Hepatocyte (in vitro differentiated cells): ENCODE results near the gene ACOXL. TPM values are rescaled to one million over a fixed set of nuclear protein-coding genes. Genes with fewer than 3 reads are reported as not detected.

Experiments used
- DNase-seq: peaks from one replicate; pipeline ENCODE4 v3.0.0-alpha.2; 2016; ENCODE audit warnings: low spot score
- H2AFZ ChIP-seq: fragments of 200-600 bp; sonication (generic); 2 replicates; pipeline ENCODE4 v1.6.0; 2016; ENCODE audit warnings: antibody characterized with exemption, mild to moderate bottlenecking
- H3K27ac ChIP-seq: fragments of 200-600 bp; sonication (generic); 2 replicates; pipeline ENCODE4 v1.5.1; 2016; ENCODE audit warnings: mild to moderate bottlenecking
- H3K27me3 ChIP-seq: fragments of 200-600 bp; sonication (generic); 2 replicates; pipeline ENCODE4 v1.6.1; 2016
- H3K36me3 ChIP-seq: fragments of 200-600 bp; sonication (generic); replicated peaks from 2 replicates; pipeline ENCODE4 v1.5.1; 2016; ENCODE audit warnings: low read depth; ENCODE audit not compliant: insufficient read depth
- H3K4me1 ChIP-seq: fragments of 200-600 bp; sonication (generic); 2 replicates; pipeline ENCODE4 v1.5.1; 2016; ENCODE audit warnings: mild to moderate bottlenecking, moderate library complexity; ENCODE audit not compliant: insufficient read depth
- H3K4me2 ChIP-seq: fragments of 200-600 bp; sonication (generic); 2 replicates; pipeline ENCODE4 v1.6.0; 2016
- H3K4me3 ChIP-seq: fragments of 200-600 bp; sonication (generic); 2 replicates; pipeline ENCODE4 v1.5.1; 2016; ENCODE audit warnings: mild to moderate bottlenecking
- H3K79me2 ChIP-seq: fragments of 200-600 bp; sonication (generic); 2 replicates; pipeline ENCODE4 v1.6.0; 2017; ENCODE audit warnings: mild to moderate bottlenecking
- H3K9me2 ChIP-seq: fragments of 200-600 bp; sonication (generic); replicated peaks from 2 replicates; pipeline ENCODE4 v1.6.0; 2017; ENCODE audit warnings: mild to moderate bottlenecking; ENCODE audit not compliant: insufficient read depth
- H3K9me3 ChIP-seq: fragments of 200-600 bp; sonication (generic); 2 replicates; pipeline ENCODE4 v1.5.1; 2016; ENCODE audit warnings: low read depth, mild to moderate bottlenecking
- H4K20me1 ChIP-seq: fragments of 200-600 bp; sonication (generic); 2 replicates; pipeline ENCODE4 v1.6.0; 2016; ENCODE audit warnings: mild to moderate bottlenecking; ENCODE audit not compliant: insufficient read depth, poor library complexity, severe bottlenecking
- CTCF ChIP-seq: fragments of 200-600 bp; sonication (generic); IDR thresholded peaks from 2 replicates; pipeline ENCODE4 v1.5.1; 2016; ENCODE audit warnings: antibody characterized with exemption, mild to moderate bottlenecking; ENCODE audit not compliant: poor library complexity
- EZH2 ChIP-seq: fragments of 200-600 bp; sonication (generic); IDR thresholded peaks from 2 replicates; pipeline ENCODE4 v1.6.1; 2016; ENCODE audit warnings: antibody characterized with exemption, mild to moderate bottlenecking, borderline replicate concordance
- EZH2phosphoT487 ChIP-seq: fragments of 200-600 bp; sonication (generic); IDR thresholded peaks from one replicate; pipeline ENCODE4 v1.6.1; 2018; ENCODE audit warnings: antibody characterized with exemption, mild to moderate bottlenecking, low read depth, moderate library complexity; ENCODE audit not compliant: unreplicated experiment, severe bottlenecking
- WGBS: methylation state at CpG from one replicate; pipeline ENCODE4 v1.1.6; 2016; ENCODE audit warnings: low lambda C conversion rate; ENCODE audit errors: missing lambda C conversion rate; 5-methylcytosine and 5-hydroxymethylcytosine counted together
- polyA plus RNA-seq: library from polyadenylated mRNA; unstranded; fragments of >200 nt; fragmentation: Nextera tagmentation; extraction: Ambion mirVana; gene quantifications from 2 replicates; pipeline ENCODE4 v1.2.1, GENCODE V29; 2016
- total RNA-seq: library from RNA; depleted of rRNA; stranded (reverse); fragments of >200 nt; gene quantifications from 2 replicates; pipeline ENCODE4 v1.2.3, GENCODE V29; 2014

ACOXL gene
- total and polyA plus RNA-seq, 2 experiments from 2014 or later, result 0.23 to 1.1 TPM

GRCh38 chr2:110906613-110907298 is 174.4 kb downstream of the ACOXL start:
- TF ChIP-seq CTCF (no peak), EZH2phosphoT487 (no peak), EZH2 (no peak)
- no peaks in the 10 kb centered on the region for H4K20me1 ChIP-seq
- H3K36me3 ChIP-seq, result no peaks in the 10 kb centered on the region
- no peak for DNase-seq
- H2AFZ ChIP-seq, result no peak overlapping the region
- no peak overlapping the region for H3K27ac ChIP-seq
- H3K9me3 ChIP-seq, result no peaks in the 10 kb centered on the region
- WGBS, result 89% methylated on average over 6 of the region's 6 CpGs
- no peak overlapping the region for H3K4me3 ChIP-seq
- H3K79me2 ChIP-seq, result no peaks in the 10 kb centered on the region
- H3K9me2 ChIP-seq, result no peaks in the 10 kb centered on the region
- no peaks in the 10 kb centered on the region for H3K4me1 ChIP-seq
- H3K4me2 ChIP-seq, result no peak overlapping the region
- no peaks in the 10 kb centered on the region for H3K27me3 ChIP-seq

GRCh38 chr2:110909501-110909900 is 177.1 kb downstream of the ACOXL start:
- Histone ChIP-seq H3K9me3 (no peaks in the 10 kb centered on the region), H3K36me3 (no peaks in the 10 kb centered on the region), H3K4me1 (no peaks in the 10 kb centered on the region), H4K20me1 (no peaks in the 10 kb centered on the region), H2AFZ (no peak overlapping the region), H3K27ac (no peak overlapping the region), H3K79me2 (no peaks in the 10 kb centered on the region), H3K4me2 (no peak overlapping the region), H3K27me3 (no peaks in the 10 kb centered on the region), H3K9me2 (no peaks in the 10 kb centered on the region), H3K4me3 (no peak overlapping the region)
- TF ChIP-seq EZH2phosphoT487 (no peak), CTCF (no peak), EZH2 (no peak)
- WGBS, result 97% methylated on average over 3 of the region's 3 CpGs
- no peak for DNase-seq

- H3K9me2 ChIP-seq, result no peaks in the 10 kb centered on the region
- H3K4me1 ChIP-seq, result no peaks in the 10 kb centered on the region
- no peaks in the 10 kb centered on the region for H3K27me3 ChIP-seq
- H3K4me2 ChIP-seq, result no peak overlapping the region
- no peaks in the 10 kb centered on the region for H3K9me3 ChIP-seq
- no peak overlapping the region for H2AFZ ChIP-seq
- H4K20me1 ChIP-seq, result no peaks in the 10 kb centered on the region
- 95% methylated on average over 1 of the region's 1 CpG for WGBS
- H3K36me3 ChIP-seq, result no peaks in the 10 kb centered on the region
- no peak for TF ChIP-seq EZH2
- no peak for TF ChIP-seq EZH2phosphoT487
- TF ChIP-seq CTCF, result no peak
- no peaks in the 10 kb centered on the region for H3K79me2 ChIP-seq
- no peak overlapping the region for H3K27ac ChIP-seq
- no peak overlapping the region for H3K4me3 ChIP-seq
- DNase-seq, result no peak
These were observed 178.1 kb downstream of the ACOXL start for GRCh38 chr2:110910423-110910822.
